TTC549 (cell line): ENCODE results near the gene DCAF8.

ENCODE experiments used
- FAIRE-seq: peaks from 2 replicates; lab custom pipeline; 2012; peaks lifted over from hg19 to GRCh38; lab: Jason Lieb, UNC

DCAF8 gene

GRCh38 chr1:160168609-160169369 is 93.6 kb downstream of the DCAF8 start:
- no peak for FAIRE-seq

- no peak for FAIRE-seq
Observed at GRCh38 chr1:160168016-160168415, 94.3 kb downstream of the DCAF8 start.

GRCh38 chr1:160167580-160167979 is 94.8 kb downstream of the DCAF8 start:
- FAIRE-seq = no peak

GRCh38 chr1:160167056-160167455 is 95.3 kb downstream of the DCAF8 start:
- no peak for FAIRE-seq

- FAIRE-seq = no peak
Observed at GRCh38 chr1:160166166-160166868, 96.0 kb downstream of the DCAF8 start.
